Progenitor cell of endocrine pancreas (in vitro differentiated cells): ENCODE measurements around the gene MCAT. TPM values are rescaled to one million over a fixed set of nuclear protein-coding genes. Genes with fewer than 3 reads are reported as not detected.
A peak's percentile ranks its signal among the peaks of the same experiment; 100 is the strongest.
"Not testable (repeated sequence)": the region's sequence is repeated elsewhere in the genome, so short reads cannot be mapped to it uniquely, and the experiment has no call there.

Source experiments
- DNase-seq: peaks from one replicate; pipeline ENCODE4 v3.0.0; 2021; ENCODE audit warnings: low spot score; ENCODE audit not compliant: unreplicated experiment
- H3K27ac Mint-ChIP-seq: 2 replicates; pipeline ENCODE4 v1.8.0; 2021; ENCODE audit warnings: mild to moderate bottlenecking, moderate library complexity, mixed read lengths
- H3K27me3 Mint-ChIP-seq: 2 replicates; pipeline ENCODE4 v1.8.0; 2021; ENCODE audit warnings: mixed read lengths
- H3K36me3 Mint-ChIP-seq: 2 replicates; pipeline ENCODE4 v1.8.0; 2022; ENCODE audit warnings: mixed read lengths; ENCODE audit not compliant: insufficient read depth
- H3K4me1 Mint-ChIP-seq: 2 replicates; pipeline ENCODE4 v1.8.0; 2021; ENCODE audit warnings: low read depth, mixed read lengths
- H3K4me3 Mint-ChIP-seq: 2 replicates; pipeline ENCODE4 v1.8.0; 2021; ENCODE audit warnings: low read depth, mild to moderate bottlenecking, moderate library complexity, mixed read lengths
- H3K9me3 Mint-ChIP-seq: 2 replicates; pipeline ENCODE4 v1.8.0; 2021; ENCODE audit warnings: low read depth, mixed read lengths
- total RNA-seq: library from RNA; stranded (reverse); gene quantifications from 2 replicates; pipeline ENCODE4 v1.2.1, GENCODE V29; 2021
- TF ChIP-seq, protein P1 (sequence below): fragments of 200-600 bp; sonication (generic); IDR thresholded peaks from one replicate; pipeline ENCODE4 v1.5.0; 2021; ENCODE audit warnings: antibody characterized with exemption, mild to moderate bottlenecking; ENCODE audit not compliant: unreplicated experiment

Gene MCAT
- total RNA-seq, 1 donor from 2014 or later: 20.4 TPM

DNA sequence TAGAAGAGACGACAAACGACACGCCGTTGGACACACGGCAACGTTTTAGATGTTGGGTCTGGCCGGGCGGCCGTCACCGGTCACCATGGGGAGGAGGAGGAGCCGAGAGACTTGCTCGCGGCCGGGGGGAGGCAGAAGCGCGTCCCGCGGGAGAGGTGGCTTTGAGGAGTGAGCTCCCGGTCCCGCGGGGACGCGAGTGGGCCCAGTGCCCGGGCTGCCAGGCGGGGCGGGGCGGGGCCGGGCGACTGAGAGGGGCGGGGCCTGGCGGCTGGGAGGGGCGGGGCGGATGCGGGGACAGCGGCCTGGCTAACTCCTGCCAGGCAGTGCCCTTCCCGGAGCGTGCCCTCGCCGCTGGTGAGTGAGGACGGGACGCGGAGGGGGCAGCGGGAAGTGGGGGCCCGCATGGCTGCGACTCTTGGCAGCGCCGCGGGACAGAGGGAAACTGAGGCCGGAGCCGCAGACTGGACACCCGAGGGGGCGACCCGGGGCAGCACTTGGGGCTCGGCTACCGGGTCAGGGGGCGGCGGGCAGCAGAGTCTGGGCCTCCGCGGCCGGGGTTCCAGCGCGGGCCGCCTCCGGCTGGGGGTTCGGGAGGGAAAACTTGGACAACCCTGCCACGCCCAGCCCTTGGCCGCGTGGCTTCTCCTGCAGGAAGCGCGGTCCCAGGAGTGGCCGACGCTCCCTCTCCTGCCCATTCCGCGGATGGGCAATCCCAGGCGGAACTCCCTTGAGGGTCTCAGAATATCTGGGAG, 8.2 kb upstream of the MCAT start, which contains the start of gene TSPO:
Gene TSPO, plus strand, starts transcription at position 309 of the 752 bp plus-strand sequence. CDS start 7,680 bp downstream, outside the sequence.
- Mint-ChIP-seq H3K27me3 (peaks cover 27% of the 10 kb centered on the region), H3K4me1 (peaks cover 2% of the 10 kb centered on the region), H3K27ac (no peak within 1 kb of the TSS), H3K9me3 (no peaks in the 10 kb centered on the region), H3K36me3 (no peaks in the 10 kb centered on the region), H3K4me3 (peak within 1 kb of the TSS; percentile 68)
- no peak for DNase-seq
- TF ChIP-seq, protein P1, sequence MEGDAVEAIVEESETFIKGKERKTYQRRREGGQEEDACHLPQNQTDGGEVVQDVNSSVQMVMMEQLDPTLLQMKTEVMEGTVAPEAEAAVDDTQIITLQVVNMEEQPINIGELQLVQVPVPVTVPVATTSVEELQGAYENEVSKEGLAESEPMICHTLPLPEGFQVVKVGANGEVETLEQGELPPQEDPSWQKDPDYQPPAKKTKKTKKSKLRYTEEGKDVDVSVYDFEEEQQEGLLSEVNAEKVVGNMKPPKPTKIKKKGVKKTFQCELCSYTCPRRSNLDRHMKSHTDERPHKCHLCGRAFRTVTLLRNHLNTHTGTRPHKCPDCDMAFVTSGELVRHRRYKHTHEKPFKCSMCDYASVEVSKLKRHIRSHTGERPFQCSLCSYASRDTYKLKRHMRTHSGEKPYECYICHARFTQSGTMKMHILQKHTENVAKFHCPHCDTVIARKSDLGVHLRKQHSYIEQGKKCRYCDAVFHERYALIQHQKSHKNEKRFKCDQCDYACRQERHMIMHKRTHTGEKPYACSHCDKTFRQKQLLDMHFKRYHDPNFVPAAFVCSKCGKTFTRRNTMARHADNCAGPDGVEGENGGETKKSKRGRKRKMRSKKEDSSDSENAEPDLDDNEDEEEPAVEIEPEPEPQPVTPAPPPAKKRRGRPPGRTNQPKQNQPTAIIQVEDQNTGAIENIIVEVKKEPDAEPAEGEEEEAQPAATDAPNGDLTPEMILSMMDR: no peak

DNA sequence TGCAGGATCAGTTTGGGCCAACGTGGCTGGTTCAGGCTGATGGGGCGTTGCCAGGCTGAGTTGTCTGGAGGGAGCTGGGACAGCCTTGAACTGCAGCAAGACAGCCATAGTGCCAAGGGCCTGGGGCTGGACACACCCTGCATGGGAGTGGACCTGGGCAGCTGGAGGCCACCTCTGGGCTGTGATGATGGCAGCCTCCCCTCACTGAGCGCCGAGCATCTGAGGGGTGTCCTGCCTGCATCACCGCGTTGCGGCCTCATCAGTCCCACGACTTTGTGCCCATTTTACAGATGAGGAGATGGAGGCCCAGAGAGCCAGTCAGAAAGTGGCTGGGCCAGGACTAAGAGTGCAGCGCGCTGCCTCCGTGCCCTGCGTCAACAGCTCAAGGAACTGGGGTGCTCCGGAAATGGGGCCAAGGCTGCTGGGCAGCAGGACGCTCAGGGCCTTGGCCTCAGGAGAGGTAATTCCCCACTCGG, 7.6 kb upstream of the MCAT start:
- Mint-ChIP-seq H3K27ac (no peak overlapping the region), H3K27me3 (peaks cover 27% of the 10 kb centered on the region), H3K9me3 (no peaks in the 10 kb centered on the region), H3K36me3 (no peaks in the 10 kb centered on the region), H3K4me3 (peak overlapping the region; percentile 68), H3K4me1 (peaks cover 2% of the 10 kb centered on the region)
- no peak for DNase-seq
- TF ChIP-seq, protein P1: no peak

DNA sequence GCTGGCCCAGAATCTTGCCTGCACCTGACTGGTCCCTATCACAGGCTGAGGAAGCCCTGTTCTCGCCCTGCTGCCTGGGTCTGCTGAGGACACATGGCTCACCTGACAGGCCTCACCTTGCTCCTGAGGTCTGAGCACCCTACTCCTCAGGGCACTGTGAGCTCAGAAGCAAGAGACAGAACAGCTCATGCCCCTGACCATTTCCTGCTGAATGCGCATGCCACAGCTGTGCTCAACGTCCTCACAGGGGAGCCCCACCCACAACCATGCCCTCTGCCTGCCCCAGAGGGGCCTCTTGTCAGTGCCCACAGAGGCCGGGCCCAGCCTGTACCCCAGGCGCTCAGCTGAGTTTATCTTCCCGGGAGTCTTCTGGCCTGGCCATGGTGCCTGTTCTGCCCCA, 5.4 kb upstream of the MCAT start:
- peaks cover 27% of the 10 kb centered on the region for H3K27me3 Mint-ChIP-seq
- no peak for DNase-seq
- H3K4me3 Mint-ChIP-seq: no peak overlapping the region
- H3K36me3 Mint-ChIP-seq: no peaks in the 10 kb centered on the region
- H3K9me3 Mint-ChIP-seq: no peaks in the 10 kb centered on the region
- no peak overlapping the region for H3K27ac Mint-ChIP-seq
- H3K4me1 Mint-ChIP-seq: peaks cover 3% of the 10 kb centered on the region
- TF ChIP-seq, protein P1: no peak

GRCh38 chr22:43147821-43148220, 4.6 kb upstream of the MCAT start:
- DNase-seq: no peak
- no peak overlapping the region for H3K27ac Mint-ChIP-seq
- H3K4me3 Mint-ChIP-seq: no peak overlapping the region
- peaks cover 23% of the 10 kb centered on the region for H3K27me3 Mint-ChIP-seq
- H3K4me1 Mint-ChIP-seq: peaks cover 6% of the 10 kb centered on the region
- TF ChIP-seq, protein P1: no peak
- no peaks in the 10 kb centered on the region for H3K36me3 Mint-ChIP-seq
- no peaks in the 10 kb centered on the region for H3K9me3 Mint-ChIP-seq

GRCh38 chr22:43146332-43146731, 3.1 kb upstream of the MCAT start:
- not testable (repeated sequence) for DNase-seq, H3K4me1 Mint-ChIP-seq, H3K9me3 Mint-ChIP-seq, H3K36me3 Mint-ChIP-seq, H3K27ac Mint-ChIP-seq, H3K4me3 Mint-ChIP-seq
- peaks cover 20% of the 10 kb centered on the region for H3K27me3 Mint-ChIP-seq

DNA sequence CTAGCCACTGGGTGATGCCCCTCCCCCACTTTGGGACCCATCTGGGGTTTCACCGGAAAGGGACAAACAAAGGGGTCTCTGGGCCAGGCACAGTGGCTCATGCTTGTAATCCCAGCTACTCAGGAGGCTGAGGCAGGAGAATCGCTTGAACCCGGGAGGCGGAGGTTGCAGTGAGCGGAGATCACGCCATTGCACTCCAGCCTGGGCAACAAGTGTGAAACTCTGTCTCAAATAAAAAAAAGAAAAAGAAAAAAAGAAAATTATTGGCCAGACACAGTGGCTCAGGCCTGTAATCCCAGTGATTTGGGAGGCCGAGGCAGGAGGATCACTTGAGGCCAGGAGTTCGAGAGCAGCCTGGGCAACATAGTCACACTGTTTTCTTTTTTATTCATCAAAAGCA, 2.2 kb upstream of the MCAT start:
- H3K27ac Mint-ChIP-seq, H3K4me1 Mint-ChIP-seq, H3K36me3 Mint-ChIP-seq, H3K4me3 Mint-ChIP-seq, DNase-seq, H3K9me3 Mint-ChIP-seq: not testable (repeated sequence)
- peaks cover 12% of the 10 kb centered on the region for H3K27me3 Mint-ChIP-seq
